MM.1S (cell line): ENCODE data around the gene E2F2.

Experiments used
- EZH2 ChIP-seq: fragments of 300-600 bp; sonication (generic); optimal IDR thresholded peaks from 2 replicates; pipeline ENCODE3; 2017; ENCODE audit warnings: low read depth, mild to moderate bottlenecking, antibody characterized with exemption, low read length, mixed read lengths
- EZH2phosphoT487 ChIP-seq: fragments of 300-600 bp; sonication (generic); IDR thresholded peaks from 2 replicates; pipeline ENCODE4 v1.6.1; 2018; ENCODE audit warnings: antibody characterized with exemption, low read length
- TF ChIP-seq, protein P1 (sequence below): fragments of 300-600 bp; sonication (generic); IDR thresholded peaks from 2 replicates; pipeline ENCODE4 v1.5.1; 2016; ENCODE audit warnings: antibody characterized with exemption, low read length, mixed read lengths

DNA sequence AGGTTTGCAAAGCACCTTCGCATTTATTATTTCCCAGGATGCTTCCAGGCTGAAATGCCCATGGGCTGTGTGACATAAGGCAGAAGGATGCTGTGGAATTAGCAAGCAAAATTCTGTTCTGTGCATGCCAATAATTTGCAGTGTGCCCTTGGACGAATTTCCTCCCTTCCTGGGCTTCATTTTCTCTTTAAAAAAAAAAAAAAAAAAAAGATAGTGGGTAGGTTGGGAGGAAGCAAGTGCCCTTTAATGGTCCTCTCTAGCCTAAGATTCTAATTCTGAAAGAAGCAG, 30.7 kb upstream of the E2F2 start:
- TF ChIP-seq, protein P1, sequence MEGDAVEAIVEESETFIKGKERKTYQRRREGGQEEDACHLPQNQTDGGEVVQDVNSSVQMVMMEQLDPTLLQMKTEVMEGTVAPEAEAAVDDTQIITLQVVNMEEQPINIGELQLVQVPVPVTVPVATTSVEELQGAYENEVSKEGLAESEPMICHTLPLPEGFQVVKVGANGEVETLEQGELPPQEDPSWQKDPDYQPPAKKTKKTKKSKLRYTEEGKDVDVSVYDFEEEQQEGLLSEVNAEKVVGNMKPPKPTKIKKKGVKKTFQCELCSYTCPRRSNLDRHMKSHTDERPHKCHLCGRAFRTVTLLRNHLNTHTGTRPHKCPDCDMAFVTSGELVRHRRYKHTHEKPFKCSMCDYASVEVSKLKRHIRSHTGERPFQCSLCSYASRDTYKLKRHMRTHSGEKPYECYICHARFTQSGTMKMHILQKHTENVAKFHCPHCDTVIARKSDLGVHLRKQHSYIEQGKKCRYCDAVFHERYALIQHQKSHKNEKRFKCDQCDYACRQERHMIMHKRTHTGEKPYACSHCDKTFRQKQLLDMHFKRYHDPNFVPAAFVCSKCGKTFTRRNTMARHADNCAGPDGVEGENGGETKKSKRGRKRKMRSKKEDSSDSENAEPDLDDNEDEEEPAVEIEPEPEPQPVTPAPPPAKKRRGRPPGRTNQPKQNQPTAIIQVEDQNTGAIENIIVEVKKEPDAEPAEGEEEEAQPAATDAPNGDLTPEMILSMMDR: no peak
- no peak for TF ChIP-seq EZH2
- no peak for TF ChIP-seq EZH2phosphoT487
